ENCODE results near the gene CDH16.
A peak's percentile ranks its signal among the peaks of the same experiment; 100 is the strongest.

CDH16 gene

GRCh38 chr16:66905633-66906539 is 12.8 kb downstream of the CDH16 start:
- Histone ChIP-seq H3K36me3 (ENCODE audit: insufficient read depth, low read length) (no peaks in the 10 kb centered on the region), H3K4me3 (ENCODE audit: low read depth in 1 of 2, low read length in 2 of 2) (peak overlapping the region in 1 of 2 donors; percentile 41), H3K4me1 (ENCODE audit: insufficient read depth, low read length) (peaks cover 44% of the 10 kb centered on the region), H3K9ac (ENCODE audit: low read length) (no peak overlapping the region), H3K9me3 (ENCODE audit: low read length) (no peaks in the 10 kb centered on the region), H3K27me3 (ENCODE audit: control insufficient read depth in 1 of 2, insufficient read depth in 2 of 2, low read length in 2 of 2) (no peaks in the 10 kb centered on the region), H3K27ac (ENCODE audit: low read depth, low read length) (peak overlapping the region; percentile 53)

- Histone ChIP-seq H3K9ac (ENCODE audit: low read length) (no peak overlapping the region), H3K27ac (ENCODE audit: low read depth, low read length) (peak overlapping the region; percentile 53), H3K4me3 (ENCODE audit: low read depth in 1 of 2, low read length in 2 of 2) (peak overlapping the region; percentile 16 to 41)
These were observed 13.6 kb downstream of the CDH16 start for GRCh38 chr16:66904846-66905632.

DNA sequence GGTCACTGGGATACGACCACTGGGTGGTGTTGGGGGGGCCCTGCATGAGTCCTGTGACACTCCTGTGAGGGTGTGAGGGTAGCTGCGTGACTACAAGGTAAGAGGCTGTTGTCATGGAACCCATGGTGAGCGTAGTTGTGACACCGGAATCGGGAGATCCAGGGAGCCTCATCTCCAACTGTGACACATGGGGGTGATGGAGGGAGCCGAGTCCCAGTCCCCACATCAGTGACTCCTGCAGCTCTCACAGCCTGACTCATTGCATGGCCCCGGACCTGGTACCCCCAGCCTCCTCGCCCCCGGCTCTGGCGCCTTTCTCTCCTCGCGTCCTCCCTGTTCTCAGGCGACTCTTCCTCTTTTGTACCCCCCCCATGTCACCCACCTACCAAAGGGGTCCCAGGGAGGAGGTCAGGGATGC is 14.2 kb downstream of the CDH16 start:
- Histone ChIP-seq H3K27ac (ENCODE audit: low read depth, low read length) (peak overlapping the region; percentile 53), H3K4me3 (ENCODE audit: low read depth in 1 of 2, low read length in 2 of 2) (peak overlapping the region; percentile 16 to 41), H3K9me3 (ENCODE audit: low read length) (no peaks in the 10 kb centered on the region), H3K27me3 (ENCODE audit: control insufficient read depth in 1 of 2, insufficient read depth in 2 of 2, low read length in 2 of 2) (no peaks in the 10 kb centered on the region), H3K4me1 (ENCODE audit: insufficient read depth, low read length) (peaks cover 59% of the 10 kb centered on the region), H3K9ac (ENCODE audit: low read length) (no peak overlapping the region), H3K36me3 (ENCODE audit: insufficient read depth, low read length) (no peaks in the 10 kb centered on the region)

More at GRCh38 chr16:66904846-66905632, 13.6 kb downstream of the CDH16 start:
- Histone ChIP-seq H3K27me3 (ENCODE audit: control insufficient read depth in 1 of 2, insufficient read depth in 2 of 2, low read length in 2 of 2) (no peaks in the 10 kb centered on the region), H3K9me3 (ENCODE audit: low read length) (no peaks in the 10 kb centered on the region), H3K4me1 (ENCODE audit: insufficient read depth, low read length) (peaks cover 53% of the 10 kb centered on the region), H3K36me3 (ENCODE audit: insufficient read depth, low read length) (no peaks in the 10 kb centered on the region)

DNA sequence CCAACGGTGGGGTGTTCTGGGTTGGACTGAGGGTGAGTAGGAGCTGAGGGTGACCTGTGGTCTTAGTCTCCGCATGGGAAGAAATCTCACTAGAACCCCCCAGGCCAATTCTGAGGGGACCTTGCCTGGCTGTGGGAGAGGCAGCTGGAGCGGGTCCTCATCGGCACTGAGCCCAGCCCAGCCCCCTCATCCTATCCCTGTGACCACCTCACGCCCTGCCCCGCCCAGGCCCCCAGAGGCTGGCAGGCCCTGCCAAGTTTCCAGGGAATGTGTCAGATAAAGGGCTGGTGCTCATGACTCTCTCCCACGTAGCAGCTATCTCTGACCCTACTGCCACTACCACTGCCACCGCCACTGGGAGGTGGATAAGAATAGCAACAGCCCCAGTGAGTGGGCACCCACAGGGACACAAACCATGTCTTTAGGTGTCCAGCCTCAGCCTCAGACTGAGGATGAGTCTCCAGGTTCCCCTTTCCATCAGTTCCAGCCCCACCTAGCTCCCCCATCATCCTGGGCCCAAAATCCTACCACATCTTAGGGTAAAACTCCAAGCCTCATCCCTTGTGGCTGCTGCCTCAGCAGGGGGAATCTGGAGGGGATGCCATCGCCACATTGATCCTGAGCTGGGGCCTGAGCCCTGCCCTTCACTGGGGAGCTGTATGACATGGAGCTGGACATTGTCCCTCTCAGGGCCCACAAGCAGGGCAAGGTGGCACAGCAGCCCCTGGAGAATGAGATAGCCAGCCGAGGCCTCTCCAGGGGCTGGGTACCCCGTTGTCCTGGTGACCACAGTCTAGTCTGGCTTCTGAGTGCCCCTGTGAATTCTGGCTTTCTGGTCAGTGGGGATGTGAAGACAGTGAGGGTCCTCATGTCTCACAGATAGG is 14.9 kb downstream of the CDH16 start:
- no peak overlapping the region for H3K4me3 ChIP-seq (ENCODE audit: low read depth in 1 of 2, low read length in 2 of 2)
- H3K27me3 ChIP-seq (ENCODE audit: control insufficient read depth in 1 of 2, insufficient read depth in 2 of 2, low read length in 2 of 2), result no peaks in the 10 kb centered on the region
- H3K36me3 ChIP-seq (ENCODE audit: insufficient read depth, low read length), result no peaks in the 10 kb centered on the region
- H3K27ac ChIP-seq (ENCODE audit: low read depth, low read length), result no peak overlapping the region
- H3K9me3 ChIP-seq (ENCODE audit: low read length), result no peaks in the 10 kb centered on the region
- no peak overlapping the region for H3K9ac ChIP-seq (ENCODE audit: low read length)
- peaks cover 65% of the 10 kb centered on the region for H3K4me1 ChIP-seq (ENCODE audit: insufficient read depth, low read length)

DNA sequence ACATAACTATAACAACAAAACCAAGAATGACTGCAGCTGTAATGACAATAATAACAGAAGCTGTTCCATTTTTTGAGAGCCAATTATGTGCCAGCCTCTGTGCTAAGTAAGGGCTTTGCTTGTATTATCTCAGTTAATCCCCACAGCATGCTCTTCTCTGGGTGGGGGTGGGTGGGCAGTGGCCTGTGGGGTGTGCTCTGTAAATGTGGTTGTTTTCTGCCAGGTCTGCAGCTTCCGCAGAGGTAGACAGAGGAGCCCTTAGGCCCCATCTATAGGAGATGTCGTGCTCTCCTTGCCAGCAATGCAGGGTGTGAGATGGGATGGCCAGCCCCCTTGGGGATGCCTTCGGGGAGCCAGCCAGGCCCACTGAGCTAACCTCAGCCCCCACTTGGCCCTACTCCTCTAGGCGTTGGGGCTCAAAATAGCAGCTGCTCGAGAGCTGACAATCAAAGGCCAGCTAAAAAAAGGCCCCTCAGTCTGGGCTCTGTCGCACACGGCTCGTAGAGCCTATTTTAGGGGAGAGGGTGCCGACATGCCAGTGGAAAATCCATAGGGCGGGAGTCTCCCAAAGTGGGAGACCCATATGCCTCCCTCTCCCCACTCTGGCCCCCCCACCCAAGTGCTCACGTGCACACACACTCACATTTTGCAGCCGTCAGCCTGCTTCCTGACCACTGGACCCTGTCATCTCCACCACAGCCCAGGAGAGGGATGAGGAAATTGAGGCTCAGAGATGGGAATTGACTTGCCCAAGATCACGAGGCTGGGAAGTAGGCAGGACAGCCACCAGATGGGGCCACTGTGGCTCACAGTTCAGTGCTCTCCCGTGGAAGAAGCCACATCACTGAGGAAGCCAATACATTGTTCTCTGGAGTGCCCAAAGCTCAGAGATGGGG is 15.8 kb downstream of the CDH16 start:
- Histone ChIP-seq H3K27ac (ENCODE audit: low read depth, low read length) (peak overlapping the region; percentile 15), H3K4me1 (ENCODE audit: insufficient read depth, low read length) (peaks cover 69% of the 10 kb centered on the region), H3K9ac (ENCODE audit: low read length) (no peak overlapping the region), H3K27me3 (ENCODE audit: control insufficient read depth in 1 of 2, insufficient read depth in 2 of 2, low read length in 2 of 2) (no peaks in the 10 kb centered on the region), H3K36me3 (ENCODE audit: insufficient read depth, low read length) (no peaks in the 10 kb centered on the region), H3K4me3 (ENCODE audit: low read depth in 1 of 2, low read length in 2 of 2) (no peak overlapping the region), H3K9me3 (ENCODE audit: low read length) (no peaks in the 10 kb centered on the region)

GRCh38 chr16:66901626-66902025 is 17.1 kb downstream of the CDH16 start:
- Histone ChIP-seq H3K27me3 (ENCODE audit: control insufficient read depth in 1 of 2, insufficient read depth in 2 of 2, low read length in 2 of 2) (no peaks in the 10 kb centered on the region), H3K36me3 (ENCODE audit: insufficient read depth, low read length) (no peaks in the 10 kb centered on the region), H3K27ac (ENCODE audit: low read depth, low read length) (peak overlapping the region; percentile 81), H3K4me3 (ENCODE audit: low read depth in 1 of 2, low read length in 2 of 2) (no peak overlapping the region), H3K4me1 (ENCODE audit: insufficient read depth, low read length) (peaks cover 69% of the 10 kb centered on the region), H3K9me3 (ENCODE audit: low read length) (no peaks in the 10 kb centered on the region), H3K9ac (ENCODE audit: low read length) (no peak overlapping the region)

DNA sequence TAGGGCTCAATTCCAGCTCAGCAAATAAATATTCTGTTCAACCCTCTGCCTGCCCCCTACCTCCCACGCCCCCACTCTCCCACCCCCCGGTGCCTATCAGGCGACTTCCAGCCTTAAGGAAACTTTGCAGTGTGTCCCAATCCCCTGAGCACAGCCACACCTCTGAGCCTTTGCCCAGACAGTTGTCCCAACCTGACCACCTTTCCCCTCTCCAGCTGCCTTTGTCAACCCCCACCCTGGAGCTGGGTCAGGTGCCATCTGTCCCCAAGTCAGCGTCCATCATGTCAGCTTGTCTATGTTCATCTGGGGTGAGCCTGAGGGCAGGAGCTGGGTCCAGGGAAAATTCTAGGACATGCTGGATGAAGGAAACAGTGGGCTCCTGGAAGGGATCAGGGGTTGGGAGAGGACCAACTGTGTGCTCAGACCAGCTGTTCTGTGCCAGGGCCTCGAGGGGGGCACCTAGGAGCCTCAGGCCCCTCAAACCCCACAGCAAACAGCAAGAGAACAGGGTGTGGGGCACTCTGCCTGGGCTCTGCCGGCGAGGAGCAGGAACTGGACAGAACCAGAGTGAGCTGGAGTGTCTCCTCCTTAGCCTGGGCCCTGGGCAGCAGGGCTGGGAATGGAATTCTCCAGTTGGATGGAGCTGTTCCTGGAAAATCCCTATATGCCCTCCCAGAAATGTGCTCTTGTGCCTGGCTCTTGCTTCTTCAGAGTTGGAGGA is 17.8 kb downstream of the CDH16 start:
- Histone ChIP-seq H3K27ac (ENCODE audit: low read depth, low read length) (peak overlapping the region; percentile 81), H3K9ac (ENCODE audit: low read length) (peak overlapping the region; percentile 50), H3K4me1 (ENCODE audit: insufficient read depth, low read length) (peaks cover 65% of the 10 kb centered on the region), H3K36me3 (ENCODE audit: insufficient read depth, low read length) (no peaks in the 10 kb centered on the region), H3K27me3 (ENCODE audit: control insufficient read depth in 1 of 2, insufficient read depth in 2 of 2, low read length in 2 of 2) (no peaks in the 10 kb centered on the region), H3K9me3 (ENCODE audit: low read length) (no peaks in the 10 kb centered on the region), H3K4me3 (ENCODE audit: low read depth in 1 of 2, low read length in 2 of 2) (no peak overlapping the region)

GRCh38 chr16:66899945-66900710 is 18.6 kb downstream of the CDH16 start:
- Histone ChIP-seq H3K4me3 (ENCODE audit: low read depth in 1 of 2, low read length in 2 of 2) (peak overlapping the region in 1 of 2 donors; percentile 3), H3K27me3 (ENCODE audit: control insufficient read depth in 1 of 2, insufficient read depth in 2 of 2, low read length in 2 of 2) (no peaks in the 10 kb centered on the region), H3K36me3 (ENCODE audit: insufficient read depth, low read length) (no peaks in the 10 kb centered on the region), H3K9ac (ENCODE audit: low read length) (peak overlapping the region; percentile 53), H3K27ac (ENCODE audit: low read depth, low read length) (peak overlapping the region; percentile 81), H3K4me1 (ENCODE audit: insufficient read depth, low read length) (peaks cover 58% of the 10 kb centered on the region), H3K9me3 (ENCODE audit: low read length) (no peaks in the 10 kb centered on the region)

- no peaks in the 10 kb centered on the region for H3K27me3 ChIP-seq (ENCODE audit: control insufficient read depth in 1 of 2, insufficient read depth in 2 of 2, low read length in 2 of 2)
- H3K9ac ChIP-seq (ENCODE audit: low read length), result peak overlapping the region; percentile 3
- no peak overlapping the region for H3K4me3 ChIP-seq (ENCODE audit: low read depth in 1 of 2, low read length in 2 of 2)
- H3K9me3 ChIP-seq (ENCODE audit: low read length), result no peaks in the 10 kb centered on the region
- H3K4me1 ChIP-seq (ENCODE audit: insufficient read depth, low read length), result peaks cover 51% of the 10 kb centered on the region
- H3K27ac ChIP-seq (ENCODE audit: low read depth, low read length), result peak overlapping the region; percentile 81
- no peaks in the 10 kb centered on the region for H3K36me3 ChIP-seq (ENCODE audit: insufficient read depth, low read length)
These were observed 19.3 kb downstream of the CDH16 start for GRCh38 chr16:66899310-66899944.
